ENCODE results near the gene IP6K3.

Gene IP6K3

DNA sequence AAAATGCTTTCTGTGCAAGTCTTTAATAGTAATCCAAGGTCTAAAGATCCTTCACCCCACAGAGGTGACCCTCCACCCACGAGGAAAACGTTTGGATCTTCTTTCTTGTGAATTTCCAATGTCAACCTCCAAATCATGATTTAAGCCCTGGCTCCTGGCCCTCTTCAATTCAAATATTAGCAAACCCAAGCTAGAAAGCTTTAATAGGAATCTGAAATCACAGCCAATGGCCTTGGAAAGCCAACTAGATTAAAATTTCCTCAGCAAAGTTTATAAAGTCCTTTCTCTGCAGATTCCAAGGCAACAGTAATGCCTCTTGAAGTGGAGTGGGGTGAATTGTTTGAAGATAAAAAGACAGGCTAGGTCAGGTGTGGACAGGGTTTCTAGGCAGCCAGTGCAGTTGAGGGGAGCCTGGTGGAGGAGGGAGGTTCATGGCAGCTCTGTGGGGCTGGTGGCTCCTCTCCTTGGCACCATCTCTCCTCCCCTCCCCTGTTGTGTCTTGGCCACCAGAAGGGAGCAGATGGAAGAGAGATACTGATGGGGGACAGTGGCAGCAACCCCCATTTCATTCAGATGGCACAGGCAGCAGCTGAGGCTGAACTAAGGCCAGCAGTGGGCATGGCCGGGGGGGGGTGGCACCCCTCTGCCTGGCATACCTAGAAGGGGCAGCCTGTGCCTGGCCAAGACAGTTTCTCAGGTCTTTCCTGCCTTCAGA, 23.2 kb downstream of the IP6K3 start:
- DNase-seq (ENCODE audit: low spot score) = no peak

DNA sequence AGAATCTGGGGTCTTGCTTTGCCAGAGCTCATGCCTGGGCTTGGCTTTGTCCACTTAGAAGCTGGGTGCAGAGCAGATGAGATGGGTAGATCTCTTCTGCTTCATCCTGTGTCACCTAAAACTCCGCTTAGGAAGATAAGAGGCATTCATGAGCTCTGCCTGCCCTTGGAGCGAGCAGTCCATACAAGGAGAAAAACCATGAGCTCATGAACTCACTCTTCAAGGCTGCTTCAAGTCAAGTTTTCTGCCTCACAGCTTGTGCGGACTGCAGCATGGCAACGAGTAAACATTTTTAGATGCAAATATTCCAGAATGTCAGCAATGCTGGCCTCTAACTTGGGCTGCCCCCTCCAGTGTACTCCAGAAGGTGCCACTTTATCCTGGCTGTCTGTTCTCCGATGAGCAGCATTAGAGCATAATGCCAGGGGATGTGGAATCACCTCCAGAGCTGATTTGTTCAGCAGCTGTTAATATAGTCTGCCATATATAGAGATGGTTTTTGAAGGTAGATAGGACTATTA, 24.5 kb downstream of the IP6K3 start:
- no peak for DNase-seq (ENCODE audit: low spot score)

DNA sequence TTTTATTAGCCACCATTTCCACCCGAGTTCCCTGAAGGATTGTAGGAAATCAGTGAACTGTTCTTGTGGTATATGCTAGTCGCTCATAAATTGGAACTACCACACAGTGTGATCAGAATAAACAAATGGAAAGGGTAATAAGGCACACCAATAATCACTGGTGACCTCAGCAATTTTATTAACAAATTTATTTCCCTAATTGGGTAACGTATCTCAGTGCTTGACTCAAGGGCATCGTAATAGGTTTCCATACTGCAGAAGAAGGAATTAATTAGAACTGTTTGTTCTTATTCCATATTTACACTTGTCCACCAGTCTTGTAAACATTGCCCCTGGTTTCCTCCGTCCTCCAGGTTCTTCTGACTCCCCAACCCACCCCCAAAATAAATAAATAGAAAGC, 25.2 kb downstream of the IP6K3 start:
- DNase-seq (ENCODE audit: low spot score) = no peak

DNA sequence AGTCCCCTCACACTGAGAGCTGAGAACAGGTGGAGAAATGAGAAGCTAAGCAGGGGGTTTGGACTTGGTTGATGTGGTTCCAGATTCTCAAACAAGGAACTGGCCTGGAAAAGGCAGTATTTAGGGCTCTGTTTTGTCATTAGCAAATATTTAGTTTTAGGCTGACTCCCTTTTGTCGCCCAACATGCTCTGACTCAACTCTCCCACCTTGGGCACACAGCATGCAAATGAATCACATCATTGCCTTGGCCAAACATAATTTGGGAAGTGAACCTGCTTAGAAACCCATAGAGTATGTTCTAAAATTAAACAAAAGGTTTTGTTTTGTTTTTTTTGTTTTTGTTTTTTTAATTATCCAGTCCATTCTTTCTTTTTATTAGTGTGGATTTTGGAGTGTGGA, 25.7 kb downstream of the IP6K3 start:
- DNase-seq (ENCODE audit: low spot score) = no peak

DNA sequence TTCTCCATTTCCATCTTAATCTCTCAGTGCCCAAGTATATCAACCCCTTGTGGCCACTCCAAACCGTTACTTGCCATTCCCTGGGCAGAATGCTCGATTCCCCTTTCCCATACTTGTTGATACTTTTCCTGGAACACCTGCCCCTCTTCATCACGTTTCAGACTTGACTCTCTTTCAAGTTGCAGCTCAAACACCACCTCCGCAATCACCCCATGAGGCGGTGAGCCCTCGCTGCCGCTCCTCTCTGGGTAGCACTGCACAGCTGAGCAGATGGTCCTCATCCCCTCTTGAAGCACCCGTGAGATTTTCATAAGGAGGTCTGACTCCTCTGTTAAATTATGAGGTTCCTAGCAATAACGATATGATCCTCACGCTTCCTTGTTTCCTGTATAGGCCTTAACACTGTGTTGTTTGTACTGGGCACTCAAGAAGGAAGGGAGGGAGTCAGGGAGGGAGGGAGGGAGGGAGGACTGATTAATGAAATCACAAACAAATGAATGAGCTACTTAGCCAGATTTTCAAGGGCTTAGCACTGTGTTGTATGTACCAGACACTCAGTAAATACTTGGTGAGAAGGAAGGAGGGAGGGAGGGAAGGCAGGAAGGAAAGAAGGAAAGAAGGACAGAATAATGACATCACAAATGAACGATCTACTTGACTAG, 27.2 kb downstream of the IP6K3 start:
- no peak for DNase-seq (ENCODE audit: low spot score)

DNA sequence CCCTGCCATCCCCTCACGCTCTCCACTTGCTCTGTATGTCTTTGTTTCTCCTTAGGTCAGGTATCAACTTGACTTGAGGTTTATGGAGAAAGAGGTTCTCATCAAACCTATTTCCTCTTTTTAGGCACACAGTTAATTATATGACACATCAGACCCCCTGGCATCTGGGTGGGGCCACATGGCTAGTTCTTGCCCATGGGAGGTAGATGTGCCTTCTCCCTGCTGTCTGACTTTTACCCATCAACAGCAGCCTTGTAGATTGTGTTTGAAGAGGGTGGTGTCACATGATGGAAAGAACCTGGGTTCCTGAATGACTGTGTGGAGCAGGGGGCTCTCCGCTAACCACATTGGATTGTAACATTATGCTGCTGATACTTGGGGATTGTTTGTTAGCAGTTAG, 28.0 kb downstream of the IP6K3 start:
- no peak for DNase-seq (ENCODE audit: low spot score)

DNA sequence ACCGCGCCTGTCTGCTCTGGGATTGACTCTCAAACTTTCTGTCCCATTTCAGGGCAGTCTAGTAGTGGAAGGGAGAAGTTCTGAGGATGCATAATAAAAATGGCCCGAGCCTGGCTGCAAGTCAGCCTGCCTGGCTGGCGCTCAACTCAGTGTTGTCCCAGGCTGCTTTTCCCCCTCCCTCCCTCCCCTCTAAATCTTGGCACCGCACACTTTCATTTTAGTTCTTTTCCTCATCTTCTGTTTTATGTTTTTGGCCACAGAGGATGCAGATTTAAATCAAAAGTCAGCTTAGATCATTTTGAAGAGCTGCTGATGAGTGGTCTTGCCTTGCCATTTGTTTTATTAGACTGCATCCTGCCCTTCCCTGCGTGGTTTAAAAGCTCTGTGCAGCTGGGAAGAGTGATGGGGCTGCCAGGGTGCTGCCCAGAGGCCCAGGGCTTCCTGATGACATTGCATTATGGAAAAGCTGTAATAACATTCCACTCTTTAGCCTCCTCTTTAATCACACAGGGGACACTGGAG, 28.7 kb downstream of the IP6K3 start:
- DNase-seq (ENCODE audit: low spot score) = no peak

DNA sequence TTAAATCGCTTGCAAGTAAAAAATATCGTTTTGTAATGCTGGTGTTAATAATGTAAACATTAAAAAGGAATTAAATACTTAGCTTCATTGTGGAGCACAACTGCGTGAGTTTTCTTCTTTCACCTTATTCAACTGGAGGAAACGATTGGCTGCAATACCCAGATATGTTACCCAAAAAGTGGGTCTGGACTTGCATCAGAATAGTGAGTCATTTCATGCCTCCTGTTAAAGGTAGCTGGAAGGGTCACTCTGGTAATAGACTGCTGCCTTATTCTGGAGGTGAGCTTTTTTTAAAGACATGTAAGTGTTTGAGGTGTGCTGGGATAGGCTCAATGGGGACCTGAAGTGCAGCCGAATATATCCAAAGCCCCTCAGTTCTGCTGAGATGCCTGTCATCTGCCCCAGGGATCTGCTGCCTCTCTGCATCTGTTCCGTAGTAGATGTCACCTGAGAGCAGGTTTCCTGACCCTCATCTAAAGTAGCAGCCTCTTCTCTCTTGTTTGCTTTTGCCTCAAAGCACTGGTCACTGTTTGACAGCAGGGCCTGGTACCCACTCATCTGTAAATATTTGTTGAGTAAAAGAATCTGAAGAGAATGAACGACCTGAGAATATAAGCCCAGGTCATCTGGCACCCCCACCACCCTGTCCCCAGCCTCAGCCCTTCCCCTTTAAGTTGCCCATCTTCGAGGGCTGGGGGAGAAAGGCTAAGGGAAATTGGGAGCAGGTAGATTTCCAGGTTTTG, 29.6 kb downstream of the IP6K3 start:
- no peak for DNase-seq (ENCODE audit: low spot score)

DNA sequence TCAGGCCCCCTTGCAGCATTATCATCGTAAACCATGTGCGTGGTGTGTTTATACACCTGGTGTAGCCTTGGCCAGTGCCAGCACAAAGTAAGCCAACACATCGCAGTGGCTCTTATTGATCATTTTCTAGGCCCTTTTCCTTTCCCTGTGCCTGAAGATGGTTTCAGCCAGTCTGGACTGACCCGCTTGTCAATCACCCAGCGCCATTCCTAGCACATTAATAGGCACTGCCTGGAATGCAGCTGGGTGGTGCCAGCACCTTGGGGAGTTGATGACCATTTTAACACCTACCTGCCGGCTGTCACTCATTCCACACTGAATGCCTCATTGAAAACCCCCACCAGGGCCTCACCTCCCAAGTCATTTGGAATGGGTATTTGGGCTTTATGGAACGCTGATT, 30.3 kb downstream of the IP6K3 start:
- DNase-seq (ENCODE audit: low spot score) = no peak

DNA sequence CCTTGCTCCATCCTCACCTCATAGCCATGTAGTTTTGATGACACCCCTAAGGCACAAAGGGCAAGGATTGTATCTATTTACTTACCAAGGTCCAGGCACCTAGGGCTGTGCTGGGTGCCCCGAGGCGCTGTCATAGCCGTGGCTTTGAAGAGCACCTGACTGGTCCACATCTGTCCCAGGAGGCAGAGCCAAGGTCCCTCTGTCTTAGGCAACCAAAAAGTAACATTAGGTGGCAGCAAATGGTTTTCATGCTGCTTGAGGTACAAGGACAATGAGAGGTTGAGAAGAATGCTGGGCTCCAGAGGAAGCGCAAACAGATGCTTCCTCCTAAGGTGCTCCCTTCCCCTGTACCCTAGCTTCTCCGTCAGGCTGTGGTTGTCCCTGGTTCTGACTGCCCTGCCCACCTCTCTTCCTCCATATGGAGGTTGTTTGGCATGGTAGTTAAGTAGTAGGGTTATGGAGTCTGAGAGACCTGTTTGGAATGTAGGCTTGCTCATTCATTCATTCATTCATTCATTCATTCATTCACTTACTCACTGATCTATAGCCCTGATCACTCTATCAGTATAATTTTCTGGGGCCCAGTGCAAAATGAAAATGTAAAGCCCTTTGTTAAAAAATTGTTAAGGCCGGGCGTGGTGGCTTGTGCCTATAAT, 32.2 kb downstream of the IP6K3 start:
- no peak for DNase-seq (ENCODE audit: low spot score)

DNA sequence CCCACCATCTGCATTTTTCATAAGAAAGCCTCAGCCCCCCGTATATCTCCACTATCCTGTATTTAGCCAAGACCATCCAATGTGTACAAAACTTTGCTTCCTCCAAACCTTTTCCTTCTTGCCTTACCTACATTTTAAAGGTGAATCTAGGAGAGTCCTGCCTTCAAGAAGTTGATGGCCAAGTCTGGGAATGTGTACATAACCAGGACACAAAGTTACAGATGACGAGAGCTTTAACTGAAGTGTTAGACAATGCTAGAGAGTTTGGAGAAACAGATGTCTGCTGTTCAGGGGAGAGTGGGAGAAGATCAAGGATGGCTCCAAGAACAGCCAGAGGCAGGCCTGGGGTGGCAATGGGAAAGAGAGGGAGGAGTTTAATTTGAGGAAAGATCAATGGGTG, 32.9 kb downstream of the IP6K3 start:
- DNase-seq (ENCODE audit: low spot score) = no peak

DNA sequence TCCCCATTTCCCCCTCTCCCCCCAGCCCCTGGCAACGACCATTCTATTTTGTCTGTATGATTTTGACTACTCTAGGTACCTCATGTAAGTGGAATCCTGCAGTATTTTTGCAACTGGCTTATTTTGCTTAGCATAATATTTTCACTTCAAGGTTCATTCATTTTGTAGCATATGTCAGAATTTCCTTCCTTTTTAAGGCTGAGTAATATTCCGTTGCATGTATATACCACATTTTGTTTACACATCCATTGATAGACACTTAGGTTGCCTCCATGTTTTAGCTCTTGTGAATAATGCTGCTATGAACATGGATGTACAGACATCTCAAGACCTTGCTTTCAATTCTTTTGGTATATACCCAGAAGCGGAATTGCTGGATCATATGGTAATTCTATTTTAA, 33.8 kb downstream of the IP6K3 start:
- no peak for DNase-seq (ENCODE audit: low spot score)

DNA sequence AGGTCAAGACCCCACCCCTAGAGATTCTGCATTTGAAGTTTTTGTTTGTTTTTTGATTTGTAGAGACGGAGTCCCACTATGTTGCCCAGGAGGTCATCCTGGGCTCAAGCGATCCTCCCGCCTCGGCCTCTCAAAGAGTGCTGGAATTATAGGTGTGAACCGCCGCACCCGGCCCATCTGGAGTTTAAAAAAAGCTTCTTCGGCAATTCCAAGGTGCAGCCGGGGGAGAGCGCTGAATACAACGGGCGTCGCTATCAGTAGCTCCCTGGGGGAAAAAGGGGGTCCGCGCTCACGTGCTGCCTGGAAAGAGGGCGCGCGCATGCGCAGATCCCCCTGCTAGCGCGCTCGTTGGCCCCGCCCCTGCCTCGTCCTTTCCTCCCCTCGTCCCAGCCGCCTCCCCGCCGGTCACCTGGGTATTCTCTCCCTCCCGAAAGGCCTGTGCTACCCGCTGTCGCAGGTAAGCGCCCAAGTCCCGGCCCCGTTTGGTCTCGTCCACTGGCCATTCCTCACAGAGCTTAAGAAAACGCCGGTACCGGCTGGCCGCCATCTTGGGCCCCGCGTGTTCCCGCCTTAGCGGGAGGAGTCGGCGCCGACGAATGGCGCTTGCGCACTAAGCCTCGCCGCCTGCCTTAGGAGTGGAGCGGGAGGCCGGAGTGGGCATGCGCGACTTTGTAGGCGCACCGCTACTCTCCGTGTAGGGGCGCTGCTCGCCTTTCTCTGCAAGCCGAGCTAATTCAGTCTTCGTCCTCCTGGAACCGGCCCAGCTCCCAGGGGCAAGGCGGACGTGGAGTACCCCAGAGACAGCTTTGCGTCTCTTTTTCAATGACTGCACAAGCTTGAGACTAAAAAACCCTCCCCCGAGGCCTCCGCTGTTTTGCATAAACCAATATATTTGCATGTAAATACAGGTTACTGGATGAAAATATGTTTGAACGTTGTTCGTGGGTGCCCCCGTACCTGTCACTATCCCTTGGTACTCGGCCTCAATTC, 35.3 kb downstream of the IP6K3 start, which contains the start of gene UQCC2:
Gene UQCC2 (minus strand): TSS at position 561 of the 990 bp plus-strand sequence. CDS start 14 bp downstream, at position 547.
- DNase-seq (ENCODE audit: low spot score) = peak; percentile 98

DNA sequence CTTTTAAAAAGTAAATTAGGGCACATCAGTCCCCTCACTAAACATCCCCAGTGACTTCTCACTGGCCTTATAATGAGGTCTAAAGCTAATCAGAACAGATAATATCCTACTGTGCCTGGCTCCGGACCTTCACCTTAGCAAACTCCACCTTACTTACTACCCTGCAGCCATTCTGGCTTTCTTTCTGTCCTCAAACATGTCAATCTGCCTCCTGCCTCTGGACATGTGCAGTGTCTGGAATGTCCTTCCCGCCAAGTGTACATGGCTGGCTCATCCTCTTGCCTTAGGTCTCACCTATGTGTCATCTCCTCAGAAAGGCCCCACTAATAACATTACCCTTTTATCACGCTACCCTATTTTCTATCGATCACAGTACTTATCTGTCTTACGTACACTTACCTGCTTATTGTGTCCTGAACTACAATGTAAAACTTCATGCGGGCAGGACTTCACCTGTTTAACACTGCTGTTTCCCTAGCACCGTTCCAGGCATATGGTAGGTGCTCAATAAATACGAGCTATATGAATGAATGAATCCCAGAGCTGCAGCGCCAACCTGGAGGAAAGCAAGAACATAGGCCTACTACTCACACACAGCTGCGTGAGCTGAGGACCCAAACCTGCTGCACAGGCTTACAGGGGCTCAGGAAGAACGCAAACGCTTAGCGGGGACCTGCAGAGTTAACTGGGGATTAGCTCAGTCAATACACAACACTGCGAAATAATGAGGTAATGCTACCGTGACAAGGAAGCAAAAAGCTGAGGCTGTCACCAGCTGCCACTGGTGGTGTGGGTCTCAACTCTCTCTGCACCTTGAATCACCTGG, 36.2 kb downstream of the IP6K3 start:
- peak; percentile 70 for DNase-seq (ENCODE audit: low spot score)

DNA sequence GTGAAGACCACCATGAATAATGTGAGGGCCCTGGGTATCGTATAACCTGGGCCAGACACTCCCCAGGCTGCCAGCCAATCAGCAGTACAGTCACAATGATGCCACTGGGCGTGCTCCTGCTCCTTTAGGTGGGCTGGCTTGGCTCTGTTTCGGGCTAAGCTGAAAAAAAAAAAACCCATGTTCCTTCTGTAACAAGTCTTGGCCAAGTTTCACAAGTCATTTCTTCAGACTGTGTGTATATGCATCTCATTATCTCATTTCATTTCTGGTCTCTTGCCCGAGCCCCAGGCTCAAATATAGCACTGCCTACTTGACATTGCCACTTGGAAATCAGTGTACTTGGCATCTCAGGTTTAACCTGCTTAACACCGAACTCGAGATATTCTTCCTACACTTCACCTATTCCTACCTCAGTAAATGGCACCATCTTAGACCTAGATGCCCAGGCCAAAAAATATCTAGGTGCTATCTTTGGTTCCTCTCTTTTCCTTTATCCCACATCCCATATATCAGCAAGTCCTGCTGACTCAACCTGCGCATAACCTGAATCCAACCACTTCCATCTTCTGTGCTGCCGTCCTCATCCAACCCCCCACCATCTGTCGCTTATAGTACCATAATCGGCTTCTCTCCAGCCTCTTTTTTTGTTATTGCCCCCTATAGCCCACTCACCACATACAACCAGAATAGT, 37.0 kb downstream of the IP6K3 start:
- no peak for DNase-seq (ENCODE audit: low spot score)

DNA sequence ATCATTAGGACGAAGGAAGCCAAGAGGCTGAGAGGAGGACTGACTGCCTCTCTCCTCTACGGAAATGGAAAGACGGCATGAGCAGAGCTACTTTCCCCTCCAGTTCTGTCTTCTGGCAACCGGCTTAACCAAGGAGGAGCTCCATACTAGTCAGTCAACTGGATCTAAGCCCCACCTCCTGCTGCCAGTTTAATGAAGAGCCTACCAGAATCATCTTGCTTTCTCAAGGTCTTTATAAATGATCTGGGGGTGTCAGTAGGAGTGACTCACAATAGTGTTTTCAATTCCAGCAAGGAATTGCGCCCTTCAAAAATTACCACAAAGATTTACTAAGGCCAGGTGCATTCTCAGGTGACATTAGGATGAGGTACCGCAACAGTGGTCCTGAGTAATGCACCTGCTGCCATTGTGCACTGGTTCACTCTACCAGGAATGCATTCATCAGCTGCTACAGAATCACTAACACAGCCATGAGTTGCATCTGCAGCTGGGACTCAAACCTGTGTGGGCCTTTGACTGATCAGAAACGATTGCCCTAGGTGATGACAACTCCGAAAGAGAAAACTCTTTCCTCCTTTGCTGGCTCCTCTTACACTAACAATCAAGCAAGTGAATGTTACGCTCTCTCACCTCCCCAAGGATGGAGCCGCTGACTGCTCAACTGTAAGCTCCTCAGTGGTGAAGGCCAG, 38.0 kb downstream of the IP6K3 start:
- DNase-seq (ENCODE audit: low spot score) = no peak

DNA sequence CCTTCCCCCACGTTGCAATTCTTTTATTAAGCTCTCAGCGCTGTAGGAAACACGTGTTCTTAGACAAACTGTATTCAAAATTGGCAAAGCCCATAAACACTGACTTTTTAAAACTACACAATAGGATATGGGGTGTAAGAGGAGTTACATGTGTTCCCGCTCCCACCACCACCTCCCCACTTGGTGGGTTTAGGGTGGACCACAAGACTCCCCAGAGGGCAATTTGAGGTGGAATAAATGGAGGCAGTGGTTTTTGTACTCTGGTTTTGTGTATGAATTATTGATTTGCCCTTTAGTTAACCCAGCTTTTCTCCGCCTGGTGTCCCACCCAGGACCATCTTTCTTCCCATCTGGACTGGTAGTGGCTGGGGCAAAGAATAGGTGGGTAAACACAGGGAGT, 38.9 kb downstream of the IP6K3 start:
- DNase-seq (ENCODE audit: low spot score) = no peak

DNA sequence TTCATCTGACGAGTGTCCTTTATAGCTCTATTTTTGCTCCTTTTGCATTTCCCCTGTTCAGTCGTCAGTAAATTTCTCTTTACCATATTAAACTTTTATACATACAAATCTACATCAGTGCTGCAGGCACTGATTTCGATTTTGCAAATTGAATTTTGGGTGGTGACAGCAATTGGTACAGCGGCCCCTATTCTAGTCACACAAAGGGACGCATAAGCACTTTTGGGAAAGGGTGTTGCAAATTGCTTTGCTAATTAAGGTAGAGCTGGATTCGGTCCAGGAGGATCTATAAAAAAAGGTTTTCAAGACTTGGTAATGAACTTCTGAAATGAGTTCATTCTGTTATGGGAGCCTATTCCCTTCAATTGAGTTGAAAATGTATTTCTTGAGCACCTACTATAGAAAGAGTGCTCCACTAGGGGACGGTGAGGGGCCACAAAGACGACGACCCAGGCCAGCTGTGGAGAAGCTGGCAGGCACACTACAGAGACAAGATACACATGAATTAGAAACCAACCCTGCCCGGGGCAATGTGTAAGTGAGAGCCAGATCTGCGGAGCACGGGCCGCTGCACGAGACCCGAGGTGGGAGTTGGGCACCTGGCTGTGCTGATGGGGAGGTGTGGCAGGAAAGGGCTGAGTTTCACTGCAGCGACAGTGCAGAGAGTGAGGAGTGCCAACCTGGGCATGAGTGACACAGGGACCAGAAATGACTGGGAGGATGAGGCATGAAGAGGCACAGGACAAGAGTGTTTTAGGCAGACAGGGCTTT, 40.6 kb downstream of the IP6K3 start:
- DNase-seq (ENCODE audit: low spot score) = no peak

All from D341Med (cell line).